Lower leg skin (tissue), 3 donors: Measurements from ENCODE around the gene GJB2.

Experiments used
- CTCF ChIP-seq, 3 donors: fragments of 450-650 bp; IDR thresholded peaks; one replicate each; pipeline ENCODE4 v1.5.1; 2016; ENCODE audit warnings: antibody characterized with exemption in 3 of 3, mild to moderate bottlenecking in 3 of 3, moderate library complexity in 2 of 3
- POLR2A ChIP-seq, 2 donors: fragments of 450-650 bp; IDR thresholded peaks; one replicate each; pipeline ENCODE4 v1.6.1; 2016 to 2017; ENCODE audit warnings: antibody characterized with exemption in 2 of 2, mild to moderate bottlenecking in 1 of 2, moderate library complexity in 1 of 2

GRCh38 chr13:20217168-20217567 lies 24.4 kb upstream of the GJB2 start:
- TF ChIP-seq CTCF (IDR thresholded peaks at IDR 0.05) (no peak), POLR2A (IDR thresholded peaks at IDR 0.05) (no peak)
